ENCODE measurements around the gene TRPV6.

DNA sequence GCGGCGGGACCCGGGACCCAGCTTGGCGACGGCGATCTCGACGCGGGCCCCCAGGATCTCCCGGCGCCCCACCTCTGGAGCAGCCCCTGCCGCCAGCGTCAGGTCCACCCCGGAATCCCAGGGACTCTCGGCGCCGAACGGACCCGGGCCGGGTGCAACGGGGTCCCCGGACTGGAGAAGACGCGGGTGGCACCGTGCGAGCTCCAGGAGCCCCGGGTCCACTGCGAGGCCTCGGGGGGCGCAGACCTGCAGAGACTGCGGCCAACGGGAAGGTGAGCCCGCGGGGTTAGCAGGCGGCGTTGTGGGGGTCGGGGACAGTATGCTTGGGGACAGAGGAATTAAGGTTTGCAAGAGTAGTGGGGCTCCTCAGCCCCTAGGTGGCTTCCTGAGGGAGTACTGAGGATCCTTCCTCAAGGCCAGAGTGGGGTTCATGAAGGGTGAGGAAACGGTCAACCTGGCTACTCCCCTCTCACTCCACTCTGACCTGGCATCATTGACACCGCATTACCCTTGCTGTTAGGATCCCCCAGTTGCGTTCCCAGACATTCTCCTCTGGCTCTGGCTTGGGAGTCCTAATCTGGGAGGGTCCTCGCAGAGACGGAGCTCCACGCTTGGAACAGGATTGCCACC, 30.3 kb downstream of the TRPV6 start:
- TF ChIP-seq EP300 (IDR thresholded peaks at IDR 0.05) = no peak
- TF ChIP-seq, protein P1, sequence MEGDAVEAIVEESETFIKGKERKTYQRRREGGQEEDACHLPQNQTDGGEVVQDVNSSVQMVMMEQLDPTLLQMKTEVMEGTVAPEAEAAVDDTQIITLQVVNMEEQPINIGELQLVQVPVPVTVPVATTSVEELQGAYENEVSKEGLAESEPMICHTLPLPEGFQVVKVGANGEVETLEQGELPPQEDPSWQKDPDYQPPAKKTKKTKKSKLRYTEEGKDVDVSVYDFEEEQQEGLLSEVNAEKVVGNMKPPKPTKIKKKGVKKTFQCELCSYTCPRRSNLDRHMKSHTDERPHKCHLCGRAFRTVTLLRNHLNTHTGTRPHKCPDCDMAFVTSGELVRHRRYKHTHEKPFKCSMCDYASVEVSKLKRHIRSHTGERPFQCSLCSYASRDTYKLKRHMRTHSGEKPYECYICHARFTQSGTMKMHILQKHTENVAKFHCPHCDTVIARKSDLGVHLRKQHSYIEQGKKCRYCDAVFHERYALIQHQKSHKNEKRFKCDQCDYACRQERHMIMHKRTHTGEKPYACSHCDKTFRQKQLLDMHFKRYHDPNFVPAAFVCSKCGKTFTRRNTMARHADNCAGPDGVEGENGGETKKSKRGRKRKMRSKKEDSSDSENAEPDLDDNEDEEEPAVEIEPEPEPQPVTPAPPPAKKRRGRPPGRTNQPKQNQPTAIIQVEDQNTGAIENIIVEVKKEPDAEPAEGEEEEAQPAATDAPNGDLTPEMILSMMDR (IDR thresholded peaks at IDR 0.05) = no peak

All from ovary (tissue), 3 donors.